GM12873 (cell line): ENCODE data around the gene WFS1.

ENCODE experiments used
- TF ChIP-seq, protein P1 (sequence below): IDR thresholded peaks from 2 replicates; pipeline ENCODE4 v1.5.1; 2012; ENCODE audit warnings: low read depth, mild to moderate bottlenecking, moderate library complexity, low read length, control low read depth; ENCODE audit not compliant: insufficient read depth; ENCODE audit errors: missing control alignments

WFS1 gene

DNA sequence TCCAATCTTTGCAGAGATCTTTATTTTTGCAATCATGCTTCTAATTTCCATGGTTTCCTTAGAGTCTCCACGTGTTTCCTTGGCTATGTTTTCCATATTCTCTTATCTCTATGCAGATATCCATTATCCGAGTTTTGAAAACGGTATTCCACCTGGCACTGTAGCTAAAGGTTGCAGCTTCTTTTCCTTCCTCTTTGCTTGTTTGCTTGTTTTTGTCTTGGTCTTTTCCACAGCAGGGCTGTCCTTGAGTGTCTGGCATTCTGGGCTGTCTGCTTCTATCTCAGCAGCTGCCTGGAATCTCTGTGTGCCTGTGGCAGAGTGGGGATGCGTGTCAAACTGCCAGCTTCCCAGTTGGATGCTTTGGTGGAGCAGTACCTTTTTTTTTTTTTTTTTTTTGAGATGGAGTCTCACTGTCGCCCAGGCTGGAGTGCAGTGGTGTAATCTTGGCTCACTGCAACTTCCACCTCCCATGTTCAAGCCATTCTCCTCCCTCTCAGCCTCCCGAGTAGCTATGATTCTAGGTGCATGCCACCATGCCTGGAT lies 46.9 kb downstream of the WFS1 start:
- TF ChIP-seq, protein P1, sequence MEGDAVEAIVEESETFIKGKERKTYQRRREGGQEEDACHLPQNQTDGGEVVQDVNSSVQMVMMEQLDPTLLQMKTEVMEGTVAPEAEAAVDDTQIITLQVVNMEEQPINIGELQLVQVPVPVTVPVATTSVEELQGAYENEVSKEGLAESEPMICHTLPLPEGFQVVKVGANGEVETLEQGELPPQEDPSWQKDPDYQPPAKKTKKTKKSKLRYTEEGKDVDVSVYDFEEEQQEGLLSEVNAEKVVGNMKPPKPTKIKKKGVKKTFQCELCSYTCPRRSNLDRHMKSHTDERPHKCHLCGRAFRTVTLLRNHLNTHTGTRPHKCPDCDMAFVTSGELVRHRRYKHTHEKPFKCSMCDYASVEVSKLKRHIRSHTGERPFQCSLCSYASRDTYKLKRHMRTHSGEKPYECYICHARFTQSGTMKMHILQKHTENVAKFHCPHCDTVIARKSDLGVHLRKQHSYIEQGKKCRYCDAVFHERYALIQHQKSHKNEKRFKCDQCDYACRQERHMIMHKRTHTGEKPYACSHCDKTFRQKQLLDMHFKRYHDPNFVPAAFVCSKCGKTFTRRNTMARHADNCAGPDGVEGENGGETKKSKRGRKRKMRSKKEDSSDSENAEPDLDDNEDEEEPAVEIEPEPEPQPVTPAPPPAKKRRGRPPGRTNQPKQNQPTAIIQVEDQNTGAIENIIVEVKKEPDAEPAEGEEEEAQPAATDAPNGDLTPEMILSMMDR = no peak

DNA sequence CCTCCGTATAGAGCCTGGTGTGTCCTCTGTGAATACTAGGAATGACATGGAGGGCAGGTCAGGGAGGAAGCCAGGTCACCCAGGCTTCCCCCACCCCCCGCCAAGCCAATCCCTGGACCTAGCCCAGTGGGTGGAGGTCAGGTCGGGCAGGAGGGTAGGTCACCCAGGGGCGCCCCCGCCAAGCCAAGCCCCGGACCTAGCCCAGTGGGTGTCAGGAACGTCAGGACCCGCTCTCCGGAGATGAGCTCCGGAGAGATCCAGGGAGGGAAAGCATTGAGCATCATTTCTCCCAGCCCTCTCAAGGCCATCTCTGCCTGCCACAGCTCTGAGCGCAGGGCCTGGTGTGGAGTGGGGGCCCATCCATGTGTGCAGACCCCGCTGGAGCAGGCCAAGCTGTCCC lies 48.6 kb downstream of the WFS1 start:
- TF ChIP-seq, protein P1 = no peak

DNA sequence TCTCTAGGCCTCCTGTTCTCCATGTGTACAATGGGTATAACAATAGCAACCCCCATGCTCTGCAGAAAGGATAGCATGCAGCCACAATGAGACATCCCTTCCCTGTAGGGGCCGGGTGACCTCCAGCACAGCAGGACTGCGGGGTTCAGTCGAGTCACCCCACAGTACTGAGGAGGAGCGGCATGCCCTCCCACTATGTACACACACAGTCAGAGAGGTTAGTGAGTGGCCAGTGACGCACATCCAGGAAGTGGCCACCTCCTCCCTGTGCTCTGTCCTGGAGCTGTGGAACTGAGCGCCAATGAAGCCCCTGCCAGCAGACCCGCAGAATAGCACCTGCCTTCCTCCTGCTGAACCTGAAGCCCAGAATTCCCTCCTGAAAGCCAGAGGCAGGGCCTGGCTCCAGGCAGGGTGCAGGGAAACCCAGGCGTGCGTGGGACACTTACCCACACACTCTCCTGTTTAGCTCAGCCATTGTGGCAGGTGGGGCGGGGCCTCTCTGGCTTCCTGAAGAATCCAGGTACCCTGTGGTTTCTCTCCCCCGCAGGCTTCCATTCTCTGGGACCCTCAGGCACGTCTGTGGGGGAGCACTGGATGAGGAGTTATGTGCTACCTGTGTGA lies 50.0 kb downstream of the WFS1 start:
- TF ChIP-seq, protein P1 = no peak

DNA sequence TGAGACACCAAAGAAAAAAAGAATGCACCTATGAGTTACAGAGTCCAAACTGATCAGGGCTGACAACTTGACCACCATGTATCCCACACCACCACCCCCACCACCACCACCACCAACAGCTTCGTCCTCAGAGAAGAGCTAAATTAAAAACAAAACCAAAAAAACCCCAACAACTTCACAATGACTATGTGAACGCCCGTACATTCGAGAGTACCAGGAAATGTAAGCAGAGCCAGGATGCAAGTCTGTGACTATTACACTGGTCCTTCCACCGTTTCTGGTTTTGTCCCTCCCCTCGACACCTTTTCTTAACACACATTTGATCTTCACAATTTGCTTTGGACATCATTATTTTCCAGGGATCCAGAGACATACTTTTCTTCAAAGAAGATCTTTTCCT lies 51.0 kb downstream of the WFS1 start:
- TF ChIP-seq, protein P1 = no peak

DNA sequence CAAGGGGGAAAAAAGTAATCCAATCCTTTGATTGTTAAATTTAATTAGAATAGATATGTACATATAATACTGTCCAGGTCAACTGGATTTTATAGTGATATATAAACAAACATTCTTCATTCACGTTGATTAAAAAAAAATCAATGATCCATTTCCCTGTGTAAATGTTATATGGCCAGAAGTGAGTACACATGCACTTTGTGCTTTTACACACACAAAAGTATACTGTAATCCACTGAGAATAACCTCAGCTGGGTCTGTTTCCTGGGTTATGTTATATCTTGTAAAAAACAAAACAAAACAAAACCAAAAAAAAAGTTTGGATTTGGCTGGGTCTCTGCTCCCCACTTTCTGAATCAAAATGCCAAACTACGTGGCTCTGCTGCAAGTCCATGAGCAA lies 51.7 kb downstream of the WFS1 start:
- TF ChIP-seq, protein P1 = no peak

DNA sequence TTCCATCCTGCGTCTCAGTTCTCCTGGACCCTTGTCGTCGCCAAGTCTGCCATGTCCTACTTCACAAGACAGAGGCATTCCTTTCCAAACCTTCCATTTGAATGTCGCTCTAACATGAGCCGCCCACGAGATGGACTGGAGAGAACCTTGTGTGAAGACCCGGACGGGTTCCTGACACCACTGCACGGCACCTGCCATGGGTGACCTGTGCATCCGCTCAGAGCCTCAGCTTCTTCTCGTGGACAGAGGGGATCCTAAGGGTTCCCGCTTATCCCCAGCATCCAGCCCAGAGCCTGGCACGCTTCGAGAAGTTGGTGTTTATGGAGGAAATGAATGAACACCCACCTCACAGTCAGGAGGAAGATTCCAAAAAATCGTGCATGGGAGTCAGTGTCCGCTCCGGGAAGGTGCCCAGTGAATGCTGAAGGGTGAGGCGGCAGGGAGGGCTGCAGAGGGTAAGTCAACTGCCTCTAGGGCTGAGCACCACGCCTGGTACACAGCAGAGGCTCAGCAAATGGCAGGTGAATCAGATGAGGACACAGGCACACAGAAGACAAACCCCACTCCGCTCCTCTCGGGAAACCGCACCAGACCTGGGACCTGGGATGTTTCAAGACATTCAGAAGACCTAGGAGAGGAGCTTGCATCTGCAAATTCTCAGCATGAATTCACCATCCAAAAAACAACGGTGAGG lies 52.6 kb downstream of the WFS1 start:
- TF ChIP-seq, protein P1 = no peak

DNA sequence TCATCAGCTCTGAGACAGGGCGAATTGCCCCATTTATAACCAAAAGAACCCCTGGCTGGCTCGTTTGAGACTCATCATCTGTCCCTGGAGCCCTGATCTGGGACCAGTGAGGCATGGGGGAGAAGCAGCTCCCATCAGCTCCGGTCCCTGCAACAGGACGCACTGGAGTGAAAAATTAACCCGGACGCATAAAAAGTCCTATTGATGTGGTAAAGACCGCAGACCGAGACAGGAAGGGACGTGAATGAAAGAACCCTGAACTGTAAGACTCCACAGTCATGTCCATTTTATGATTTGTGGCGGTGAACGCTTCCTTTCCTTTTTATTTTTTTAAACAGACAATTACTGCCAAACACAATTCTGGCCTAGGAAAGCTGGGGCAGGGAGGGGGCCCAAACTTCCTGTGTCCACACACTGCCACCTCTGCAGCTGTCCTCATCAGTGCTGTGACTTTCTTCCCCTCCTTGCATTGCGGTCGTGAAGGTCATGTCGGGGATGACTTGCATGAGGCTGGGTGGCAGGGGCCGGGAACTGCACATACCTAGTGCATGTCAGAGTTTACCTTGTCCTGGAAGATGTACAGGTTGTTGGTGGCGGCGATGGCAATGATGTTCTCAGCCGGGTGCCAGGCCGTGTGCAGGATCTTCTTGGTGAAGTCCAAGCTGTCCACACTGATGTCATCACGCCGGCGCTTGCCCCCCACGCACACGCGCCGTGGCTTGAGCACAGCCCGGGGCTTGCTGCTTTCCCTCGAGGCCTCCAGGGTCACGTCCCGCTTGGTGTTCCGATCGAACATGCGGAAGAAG lies 53.3 kb downstream of the WFS1 start:
- TF ChIP-seq, protein P1 = no peak
